Measurements from ENCODE around the gene ATP5F1E.

The ATP5F1E gene

GRCh38 chr20:59024111-59024530 lies 8.0 kb downstream of the ATP5F1E start (continued):
- TF ChIP-seq ZNF76 (tag by site-specific recombination; IDR thresholded peaks at IDR 0.05; ENCODE audit: borderline replicate concordance, low read depth) (no peak), ZNF510 (tag by site-specific recombination; IDR thresholded peaks at IDR 0.05; ENCODE audit: insufficient replicate concordance) (no peak)

- Histone ChIP-seq H3K4me1 (ENCODE audit: control insufficient read depth, insufficient read depth, low read length) (no peaks in the 10 kb centered on the region), H3K27ac (ENCODE audit: extremely low read depth, low read depth, low read length) (no peak overlapping the region), H3K36me3 (ENCODE audit: control insufficient read depth in 2 of 2, insufficient read depth in 1 of 2, low read length in 2 of 2) (peaks cover 7 to 60% of the 10 kb centered on the region in 2 experiments)
Observed at GRCh38 chr20:59023616-59024015, 8.5 kb downstream of the ATP5F1E start.

GRCh38 chr20:59022754-59023153 lies 9.4 kb downstream of the ATP5F1E start:
- POLR2A ChIA-PET = interaction anchor here (0.7 to 2.0 kb wide), 3 partner anchors 9 to 115 kb away, joined by 4 to 10 read pairs (median 6); partner anchors contain the start of gene ATP5F1E
- Histone ChIP-seq H3K4me3 (ENCODE audit: low read depth, low read length) (no peak overlapping the region), H3K27ac (ENCODE audit: extremely low read depth, low read depth, low read length) (no peak overlapping the region), H3K9me3 (ENCODE audit: control insufficient read depth, insufficient read depth, low read depth, low read length) (no peaks in the 10 kb centered on the region), H3K36me3 (ENCODE audit: control insufficient read depth in 2 of 2, insufficient read depth in 1 of 2, low read length in 2 of 2) (peaks cover 7 to 52% of the 10 kb centered on the region in 2 experiments), H3K4me1 (ENCODE audit: control insufficient read depth, insufficient read depth, low read length) (no peaks in the 10 kb centered on the region)
- CTCF ChIA-PET = interaction anchor here (0.6 to 1.6 kb wide), 2 partner anchors 9 to 152 kb away, joined by 3 to 4 read pairs; no protein-coding TSS in a partner anchor
- no peak for TF ChIP-seq ZNF707 (tag by site-specific recombination; IDR thresholded peaks at IDR 0.05)
- TF ChIP-seq ZNF596 (tag by site-specific recombination; IDR thresholded peaks at IDR 0.05) = no peak
- no peak for TF ChIP-seq ZNF157 (tag by site-specific recombination; IDR thresholded peaks at IDR 0.05)
- no peak for TF ChIP-seq ZNF24 (tag by site-specific recombination; IDR thresholded peaks at IDR 0.05)
- TF ChIP-seq GLIS2 (tag by site-specific recombination; IDR thresholded peaks at IDR 0.05) = no peak
- TF ChIP-seq ZNF341 (tag by site-specific recombination; IDR thresholded peaks at IDR 0.05; ENCODE audit: low read depth) = no peak
- no peak for TF ChIP-seq REPIN1 (tag by site-specific recombination; IDR thresholded peaks at IDR 0.05; ENCODE audit: low read depth)
- TF ChIP-seq ZNF214 (tag by site-specific recombination; IDR thresholded peaks at IDR 0.05; ENCODE audit: borderline replicate concordance) = no peak
- no peak for TF ChIP-seq ZNF16 (tag by site-specific recombination; IDR thresholded peaks at IDR 0.05; ENCODE audit: low read depth)
- TF ChIP-seq MEIS1 (CRISPR knock-in tag; IDR thresholded peaks at IDR 0.05; ENCODE audit: borderline replicate concordance) = no peak
- TF ChIP-seq ZFP41 (tag by site-specific recombination; IDR thresholded peaks at IDR 0.05; ENCODE audit: borderline replicate concordance) = no peak
- TF ChIP-seq ZBTB48 (tag by site-specific recombination; IDR thresholded peaks at IDR 0.05) = no peak

More at GRCh38 chr20:59023616-59024015, 8.5 kb downstream of the ATP5F1E start:
- POLR2A ChIA-PET = interaction anchor here (2.0 kb wide), 1 partner anchor 9 kb away, joined by 10 read pairs; the partner anchor contains the start of gene ATP5F1E
- H3K4me3 ChIP-seq (ENCODE audit: low read depth, low read length) = no peak overlapping the region
- TF ChIP-seq TRIM28 (IDR thresholded peaks at IDR 0.05; ENCODE audit: borderline replicate concordance, low read length) = no peak
- no peak for TF ChIP-seq ZNF350 (tag by site-specific recombination; IDR thresholded peaks at IDR 0.05)
- no peak for TF ChIP-seq ZNF623 (tag by site-specific recombination; IDR thresholded peaks at IDR 0.05)
- no peak for TF ChIP-seq ZNF837 (tag by site-specific recombination; IDR thresholded peaks at IDR 0.05)
- TF ChIP-seq ZNF777 (tag by site-specific recombination; IDR thresholded peaks at IDR 0.05; ENCODE audit: borderline replicate concordance) = no peak
- TF ChIP-seq REST (tag by site-specific recombination; IDR thresholded peaks at IDR 0.05) = no peak
- no peak for TF ChIP-seq PATZ1 (tag by site-specific recombination; IDR thresholded peaks at IDR 0.05)
- no peak for TF ChIP-seq ZNF624 (tag by site-specific recombination; IDR thresholded peaks at IDR 0.05)
- H3K9me3 ChIP-seq (ENCODE audit: control insufficient read depth, insufficient read depth, low read depth, low read length) = no peaks in the 10 kb centered on the region
- CTCF ChIA-PET = interaction anchor here (0.8 to 1.6 kb wide), 2 partner anchors 9 to 98 kb away, joined by 3 to 4 read pairs; no protein-coding TSS in a partner anchor

Measured in HEK293 (cell line).